Measurements from ENCODE around the gene UROC1.

The UROC1 gene

GRCh38 chr3:126485176-126485897, 32.2 kb downstream of the UROC1 start:
- DNase-seq (ENCODE audit: low read depth): no peak

GRCh38 chr3:126484662-126485061, 32.9 kb downstream of the UROC1 start:
- no peak for TF ChIP-seq CTCF (conservative IDR thresholded peaks at IDR 0.05; ENCODE audit: control insufficient read depth, insufficient read depth, low read depth, low read length)
- DNase-seq (ENCODE audit: low read depth): no peak
- no peak overlapping the region for H3K4me3 ChIP-seq (ENCODE audit: control insufficient read depth, low read depth, low read length)

More at GRCh38 chr3:126485176-126485897, 32.2 kb downstream of the UROC1 start:
- H3K4me3 ChIP-seq (ENCODE audit: control insufficient read depth, low read depth, low read length): no peak overlapping the region
- no peak for TF ChIP-seq CTCF (conservative IDR thresholded peaks at IDR 0.05; ENCODE audit: control insufficient read depth, insufficient read depth, low read depth, low read length)

GRCh38 chr3:126484148-126484547, 33.4 kb downstream of the UROC1 start:
- no peak for DNase-seq (ENCODE audit: low read depth)
- TF ChIP-seq CTCF (conservative IDR thresholded peaks at IDR 0.05; ENCODE audit: control insufficient read depth, insufficient read depth, low read depth, low read length): no peak
- H3K4me3 ChIP-seq (ENCODE audit: control insufficient read depth, low read depth, low read length): no peak overlapping the region

- no peak for TF ChIP-seq CTCF (conservative IDR thresholded peaks at IDR 0.05; ENCODE audit: control insufficient read depth, insufficient read depth, low read depth, low read length)
- no peak for DNase-seq (ENCODE audit: low read depth)
These were observed 34.2 kb downstream of the UROC1 start for GRCh38 chr3:126483321-126483761.

GRCh38 chr3:126482503-126483255, 34.9 kb downstream of the UROC1 start:
- no peak overlapping the region for H3K4me3 ChIP-seq (ENCODE audit: control insufficient read depth, low read depth, low read length)
- TF ChIP-seq CTCF (conservative IDR thresholded peaks at IDR 0.05; ENCODE audit: control insufficient read depth, insufficient read depth, low read depth, low read length): no peak
- DNase-seq (ENCODE audit: low read depth): no peak

More at GRCh38 chr3:126483321-126483761, 34.2 kb downstream of the UROC1 start:
- no peak overlapping the region for H3K4me3 ChIP-seq (ENCODE audit: control insufficient read depth, low read depth, low read length)

GRCh38 chr3:126481808-126482502, 35.6 kb downstream of the UROC1 start:
- TF ChIP-seq CTCF (conservative IDR thresholded peaks at IDR 0.05; ENCODE audit: control insufficient read depth, insufficient read depth, low read depth, low read length): no peak
- DNase-seq (ENCODE audit: low read depth): peak; percentile 50

More at GRCh38 chr3:126481808-126482502, 35.6 kb downstream of the UROC1 start:
- no peak overlapping the region for H3K4me3 ChIP-seq (ENCODE audit: control insufficient read depth, low read depth, low read length)

Measured in fibroblast of mammary gland (primary cell).